ENCODE data around the gene SRXN1. TPM values are rescaled to one million over a fixed set of nuclear protein-coding genes. Genes with fewer than 3 reads are reported as not detected.

SRXN1 gene
- total and polyA plus RNA-seq, 9 donors: 12.0 to 34.2 (median 25.1) TPM

DNA sequence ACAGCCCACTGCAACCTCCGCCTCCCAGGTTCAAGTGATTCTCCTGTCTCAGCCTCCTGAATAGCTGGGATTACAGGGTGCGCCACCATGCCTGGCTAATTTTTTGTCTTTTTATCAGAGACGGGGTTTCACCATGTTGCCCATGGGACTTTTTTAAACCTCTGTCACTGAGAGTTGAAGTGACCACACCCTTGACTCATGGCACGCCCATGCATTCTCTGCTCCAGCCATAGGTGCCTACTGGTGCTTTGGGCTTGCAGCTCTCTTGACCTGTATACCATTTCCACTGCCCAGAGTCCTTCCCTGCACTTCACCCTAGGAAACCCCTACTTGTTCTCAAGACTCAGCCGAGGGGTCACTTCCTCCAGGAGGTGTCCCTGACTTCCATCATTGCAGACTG, 25.0 kb upstream of the SRXN1 start:
- intact Hi-C loops (cut with DNase I): no loop called here
- no peak for DNase-seq
- H3K4me3 ChIP-seq: no peak overlapping the region
- H3K27ac ChIP-seq: no peak overlapping the region
- WGBS, 3 donors: 79 to 89% (median 80%) methylated on average over 5 of the region's 5 CpGs
- H3K9me3 ChIP-seq: no peaks in the 10 kb centered on the region
- TF ChIP-seq, protein P1, sequence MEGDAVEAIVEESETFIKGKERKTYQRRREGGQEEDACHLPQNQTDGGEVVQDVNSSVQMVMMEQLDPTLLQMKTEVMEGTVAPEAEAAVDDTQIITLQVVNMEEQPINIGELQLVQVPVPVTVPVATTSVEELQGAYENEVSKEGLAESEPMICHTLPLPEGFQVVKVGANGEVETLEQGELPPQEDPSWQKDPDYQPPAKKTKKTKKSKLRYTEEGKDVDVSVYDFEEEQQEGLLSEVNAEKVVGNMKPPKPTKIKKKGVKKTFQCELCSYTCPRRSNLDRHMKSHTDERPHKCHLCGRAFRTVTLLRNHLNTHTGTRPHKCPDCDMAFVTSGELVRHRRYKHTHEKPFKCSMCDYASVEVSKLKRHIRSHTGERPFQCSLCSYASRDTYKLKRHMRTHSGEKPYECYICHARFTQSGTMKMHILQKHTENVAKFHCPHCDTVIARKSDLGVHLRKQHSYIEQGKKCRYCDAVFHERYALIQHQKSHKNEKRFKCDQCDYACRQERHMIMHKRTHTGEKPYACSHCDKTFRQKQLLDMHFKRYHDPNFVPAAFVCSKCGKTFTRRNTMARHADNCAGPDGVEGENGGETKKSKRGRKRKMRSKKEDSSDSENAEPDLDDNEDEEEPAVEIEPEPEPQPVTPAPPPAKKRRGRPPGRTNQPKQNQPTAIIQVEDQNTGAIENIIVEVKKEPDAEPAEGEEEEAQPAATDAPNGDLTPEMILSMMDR (IDR thresholded peaks at IDR 0.05): no peak
- H3K4me1 ChIP-seq (ENCODE audit: insufficient read depth): peaks cover 5% of the 10 kb centered on the region
- H3K36me3 ChIP-seq: no peaks in the 10 kb centered on the region
- H3K27me3 ChIP-seq: no peaks in the 10 kb centered on the region

DNA sequence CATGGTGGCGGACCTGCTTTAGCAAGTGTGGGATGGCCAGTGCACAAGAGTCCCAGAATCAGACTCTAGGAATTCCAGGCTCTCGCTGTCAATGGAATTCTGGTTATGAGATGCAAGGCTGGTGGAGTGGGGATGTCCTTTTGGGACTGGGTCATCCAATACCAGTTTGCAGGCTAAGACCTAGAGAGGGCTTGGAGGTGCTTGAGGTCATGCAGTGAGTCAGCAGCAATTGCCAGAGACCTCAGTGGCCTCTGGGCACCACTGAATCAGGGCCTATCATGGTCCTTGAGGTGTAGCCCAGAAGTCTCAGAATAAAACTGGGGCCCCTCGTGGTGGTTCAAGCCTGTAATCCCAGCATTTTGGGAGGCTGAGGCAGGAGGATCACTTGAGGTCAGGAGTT, 24.0 kb upstream of the SRXN1 start:
- TF ChIP-seq POLR2A (IDR thresholded peaks at IDR 0.05) (no peak), EP300 (IDR thresholded peaks at IDR 0.05) (no peak)
- TF ChIP-seq, protein P1 (IDR thresholded peaks at IDR 0.05): no peak
- no peak overlapping the region for H3K4me3 ChIP-seq
- no peaks in the 10 kb centered on the region for H3K9me3 ChIP-seq
- H3K27ac ChIP-seq: no peak overlapping the region
- no peak for DNase-seq
- H3K27me3 ChIP-seq: no peaks in the 10 kb centered on the region
- H3K36me3 ChIP-seq: no peaks in the 10 kb centered on the region
- 49 to 62% (median 53%) methylated on average over 3 of the region's 3 CpGs for WGBS, 3 donors
- peaks cover 5% of the 10 kb centered on the region for H3K4me1 ChIP-seq (ENCODE audit: insufficient read depth)
- intact Hi-C loops (cut with DNase I): no loop called here

DNA sequence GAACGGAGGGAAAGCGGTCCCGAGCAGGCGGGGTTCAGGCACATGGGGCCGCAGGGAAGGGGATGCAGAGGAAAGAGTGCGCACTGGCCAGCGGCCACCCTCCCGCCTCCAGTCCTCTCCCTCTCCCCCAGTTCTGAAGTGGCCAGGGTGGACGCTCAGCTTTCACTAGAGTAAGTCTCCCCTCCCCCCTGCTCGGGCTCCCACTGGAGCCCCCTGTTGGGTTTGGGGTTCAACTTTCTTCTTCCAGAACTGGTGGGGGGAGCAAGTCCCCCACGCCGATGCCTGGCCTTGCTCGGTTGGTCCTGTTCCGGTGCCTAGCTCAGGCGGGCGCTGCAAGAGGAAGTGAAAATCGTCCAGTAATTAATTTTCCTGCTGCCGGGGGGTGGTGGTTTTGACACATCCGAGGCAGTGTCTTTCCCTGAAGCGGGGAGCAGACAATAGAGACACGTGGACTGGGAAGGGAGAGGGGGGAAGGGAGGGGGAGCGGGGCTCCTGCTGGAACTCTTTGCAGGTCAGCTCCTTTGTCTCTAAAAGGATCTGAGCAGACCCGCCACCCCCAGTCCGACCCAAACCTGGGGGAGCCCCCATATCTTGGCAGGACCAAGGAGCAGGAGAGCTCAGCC, 23.4 kb upstream of the SRXN1 start:
- no peak for TF ChIP-seq POLR2A (IDR thresholded peaks at IDR 0.05)
- TF ChIP-seq, protein P1 (IDR thresholded peaks at IDR 0.05): no peak
- no peak for TF ChIP-seq EP300 (IDR thresholded peaks at IDR 0.05)
- Histone ChIP-seq H3K4me1 (ENCODE audit: insufficient read depth) (peaks cover 5% of the 10 kb centered on the region), H3K9me3 (no peaks in the 10 kb centered on the region), H3K27me3 (no peaks in the 10 kb centered on the region), H3K36me3 (no peaks in the 10 kb centered on the region), H3K4me3 (no peak overlapping the region), H3K27ac (no peak overlapping the region)
- DNase-seq: no peak
- 1 to 2% (median 1%) methylated on average over 24 of the region's 24 CpGs for WGBS, 3 donors
- intact Hi-C loops (cut with DNase I): no loop called here

DNA sequence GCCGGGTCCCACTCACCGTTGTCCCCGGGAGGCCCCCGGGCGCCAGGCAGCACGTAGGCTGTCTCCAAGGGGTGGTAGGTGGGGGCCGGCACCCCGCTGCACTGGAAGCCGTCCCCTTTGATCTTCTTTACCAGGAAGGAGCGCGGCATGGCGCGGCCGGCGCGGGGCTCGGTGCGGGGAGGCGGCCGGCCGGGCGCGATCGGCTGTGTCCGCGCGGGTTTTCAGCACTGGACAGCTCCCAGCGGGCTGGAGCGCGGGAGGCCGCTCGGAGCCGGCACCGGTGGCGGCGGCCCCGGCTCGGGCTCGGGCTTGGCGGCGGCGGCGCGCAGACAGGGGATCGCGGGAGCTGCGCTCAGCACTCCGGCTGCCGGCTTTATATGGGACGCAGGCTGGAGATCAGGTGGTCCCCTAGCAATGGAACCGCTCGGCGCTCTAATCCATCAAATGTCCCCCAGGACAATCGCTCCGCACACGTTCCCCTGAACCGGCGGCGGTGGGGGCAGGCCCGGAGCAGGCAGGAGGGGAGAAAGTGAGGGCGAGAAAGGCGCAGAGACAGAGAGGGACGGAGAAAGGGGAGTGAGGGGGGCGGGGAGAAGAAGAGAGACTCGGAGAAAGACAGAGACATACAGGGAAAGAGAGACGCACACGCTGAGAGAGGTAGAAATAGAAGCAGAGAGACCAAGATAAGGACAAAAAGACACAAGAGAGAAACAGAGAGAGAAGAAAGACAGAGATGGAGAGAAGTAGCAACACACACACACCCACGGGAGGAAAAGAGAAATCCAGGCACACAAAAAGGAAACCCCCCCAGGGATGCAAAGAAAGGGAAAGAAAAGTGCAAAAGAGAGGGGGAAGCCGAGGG, 22.7 kb upstream of the SRXN1 start, which contains the start of gene SCRT2:
TSS of gene SCRT2 (minus strand) at position 350 of the 862 bp plus-strand sequence. CDS start at position 149, 201 bp downstream.
- Histone ChIP-seq H3K4me1 (ENCODE audit: insufficient read depth) (peaks cover 5% of the 10 kb centered on the region), H3K27ac (no peak within 1 kb of the TSS), H3K9me3 (no peaks in the 10 kb centered on the region), H3K36me3 (no peaks in the 10 kb centered on the region), H3K27me3 (no peaks in the 10 kb centered on the region), H3K4me3 (no peak within 1 kb of the TSS)
- TF ChIP-seq EP300 (IDR thresholded peaks at IDR 0.05) (no peak), POLR2A (IDR thresholded peaks at IDR 0.05) (no peak)
- TF ChIP-seq, protein P1 (IDR thresholded peaks at IDR 0.05): no peak
- 1 to 2% (median 2%) methylated on average over 40 to 69 of the region's 69 CpGs for WGBS, 3 donors
- DNase-seq: peak; percentile 78 to 92 (median 89)
- intact Hi-C loops (cut with DNase I): no loop called here
